ENCODE measurements around the gene BMP4.

BMP4 gene

DNA sequence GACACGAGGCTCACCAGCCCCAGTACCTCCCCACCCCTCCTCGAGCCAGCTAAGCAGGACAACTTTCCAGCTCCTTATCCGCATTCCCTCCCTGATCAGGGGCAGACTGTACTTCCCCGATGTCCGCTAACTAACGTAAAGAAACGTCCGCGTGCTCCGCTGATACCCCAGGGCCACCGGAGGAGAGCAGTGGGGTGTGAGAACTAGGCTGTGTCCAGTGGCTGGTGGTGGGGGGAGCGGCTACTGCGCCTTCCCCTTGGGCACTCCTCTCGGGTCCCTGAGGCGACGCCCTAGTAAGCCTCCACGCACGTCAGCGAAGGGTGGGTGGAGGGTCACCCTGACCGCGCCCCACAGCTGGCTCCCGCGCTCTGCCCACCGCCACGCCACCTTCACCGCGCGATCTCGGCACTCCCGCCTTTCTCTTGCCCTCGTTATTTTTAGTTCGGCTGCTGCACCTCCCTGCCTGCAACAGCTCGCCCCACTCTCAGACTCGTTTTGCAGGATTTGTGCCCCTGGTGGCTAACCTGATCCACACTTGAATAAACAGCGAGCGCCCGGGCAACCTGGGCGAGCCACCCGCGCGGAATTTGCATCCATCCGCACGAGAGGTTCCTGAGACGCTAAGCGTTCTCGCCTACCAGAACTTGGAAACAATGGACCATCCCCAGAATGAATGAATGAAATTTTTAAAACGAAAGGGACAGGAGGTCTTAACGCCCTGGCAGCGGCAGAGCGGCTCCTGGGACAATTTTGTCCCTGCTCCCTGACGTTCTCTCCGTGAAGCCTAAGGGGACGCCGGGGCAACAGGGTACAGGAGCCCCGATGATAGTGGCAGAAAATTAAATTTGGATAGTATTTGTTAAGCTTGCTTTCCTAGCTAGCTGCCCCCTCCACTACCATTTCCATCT is 6.9 kb upstream of the BMP4 start:
- DNase-seq: peak; percentile 47 to 74

DNA sequence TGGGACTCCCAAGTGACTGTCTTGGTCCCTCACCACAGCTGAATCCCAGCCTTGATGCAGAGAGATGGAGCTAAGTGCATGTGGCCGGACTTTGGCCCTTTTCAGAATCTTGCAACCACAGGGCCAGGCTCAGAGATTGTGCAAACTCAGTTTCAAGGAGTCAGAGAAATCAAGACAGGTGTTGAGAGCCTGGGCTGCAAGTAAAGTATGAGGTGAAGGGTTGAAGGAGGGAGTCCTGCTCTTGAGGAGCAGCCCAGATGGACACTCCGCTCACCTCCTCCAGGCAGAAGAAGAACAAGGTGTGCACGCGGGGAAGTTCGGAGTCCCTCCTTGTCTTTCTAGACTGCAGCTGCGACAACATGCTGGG is 6.3 kb upstream of the BMP4 start:
- peak in 1 of 2 experiments; percentile 13 for DNase-seq

DNA sequence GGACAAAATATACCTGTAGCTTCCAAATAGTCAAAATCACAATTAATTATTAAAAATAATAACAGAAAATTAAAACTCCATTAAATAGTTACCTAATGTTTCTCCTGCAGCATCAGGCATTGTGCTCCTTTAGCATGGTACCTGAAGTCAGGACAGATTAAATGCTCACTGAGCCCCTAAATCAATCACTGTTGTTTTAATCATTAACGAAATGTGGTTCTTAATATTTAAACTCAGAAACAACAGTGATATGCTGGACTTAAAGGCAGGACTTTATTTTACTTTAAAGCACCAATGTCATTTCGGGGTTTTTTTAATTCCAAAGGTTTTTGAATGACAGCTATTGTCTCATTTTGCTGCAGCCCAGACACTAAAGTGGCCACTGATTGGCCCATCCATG is 2.0 kb upstream of the BMP4 start:
- DNase-seq: no peak

DNA sequence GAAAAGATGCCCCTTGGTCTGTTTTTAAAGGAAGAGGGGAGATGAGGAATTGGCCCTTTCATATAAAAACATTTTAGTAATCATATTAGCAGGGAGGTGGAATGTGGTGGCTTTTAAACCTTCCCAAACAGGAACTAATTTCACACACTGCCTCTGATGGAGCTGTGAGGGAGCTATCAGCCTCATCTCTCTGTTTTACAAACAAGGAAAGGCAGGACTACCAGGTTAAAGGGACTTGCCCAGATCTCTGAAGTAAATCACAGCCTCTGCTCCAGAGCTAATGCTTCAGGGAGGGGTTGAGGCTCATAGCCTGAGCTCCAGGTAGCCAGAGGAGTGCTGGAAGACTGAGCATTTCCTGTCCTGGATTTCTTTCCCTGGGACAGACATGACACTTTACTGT is 1.1 kb upstream of the BMP4 start:
- DNase-seq: no peak

DNA sequence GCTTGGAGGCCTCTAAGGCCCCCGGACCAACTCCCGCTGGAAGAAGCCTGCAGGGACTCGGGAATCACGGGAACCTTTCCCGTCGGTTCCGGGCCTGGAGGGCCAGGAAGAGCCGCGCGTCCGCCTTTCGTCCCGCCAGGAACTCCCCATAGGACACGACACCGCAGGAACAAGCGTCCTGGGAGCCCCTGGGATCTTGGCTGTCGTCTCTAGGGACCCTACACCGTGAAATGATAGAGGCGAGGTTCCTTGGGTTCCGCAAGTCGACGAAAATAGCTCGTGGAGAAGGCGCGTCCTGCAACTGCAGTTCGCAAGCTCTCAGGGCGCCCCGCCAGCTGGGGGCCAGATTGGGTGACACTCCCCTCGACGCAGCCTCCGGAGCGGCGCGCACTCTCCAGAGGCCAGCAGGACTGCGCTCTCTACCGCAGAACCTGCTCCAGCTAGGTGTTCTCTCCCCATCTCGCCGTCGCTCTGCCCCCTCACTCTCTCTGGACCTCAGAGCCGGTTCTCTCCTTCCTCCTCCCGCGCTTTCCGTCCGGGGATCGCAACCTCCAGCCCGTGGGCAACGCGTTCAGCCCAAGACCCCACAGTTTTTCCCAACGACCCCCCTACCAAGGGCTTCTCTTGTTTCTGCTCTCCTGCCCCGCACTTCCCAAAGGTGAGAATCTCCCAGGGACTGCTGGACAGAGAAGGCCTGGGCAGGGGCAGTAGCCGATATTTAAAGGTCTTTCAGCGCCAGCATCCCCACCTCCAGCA is 776 bp downstream of the BMP4 start:
- DNase-seq: peak in 1 of 2 experiments; percentile 76

DNA sequence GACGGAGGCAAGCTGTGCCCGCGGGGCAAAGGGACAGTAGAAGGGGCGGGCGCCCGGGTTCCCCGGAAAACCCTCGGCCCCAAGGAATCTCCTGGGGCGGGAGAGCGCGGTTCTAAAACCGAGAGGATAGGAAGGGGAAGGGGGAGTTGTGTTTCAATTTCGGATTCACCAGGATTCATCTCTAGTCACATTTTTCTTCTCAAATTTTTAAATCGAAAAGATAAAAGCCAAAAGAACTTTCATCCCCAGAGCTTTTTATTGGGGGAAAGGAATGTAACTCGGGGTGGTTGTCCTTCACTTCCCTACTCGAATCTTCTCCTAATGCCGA is 1.4 kb downstream of the BMP4 start:
- DNase-seq: no peak

DNA sequence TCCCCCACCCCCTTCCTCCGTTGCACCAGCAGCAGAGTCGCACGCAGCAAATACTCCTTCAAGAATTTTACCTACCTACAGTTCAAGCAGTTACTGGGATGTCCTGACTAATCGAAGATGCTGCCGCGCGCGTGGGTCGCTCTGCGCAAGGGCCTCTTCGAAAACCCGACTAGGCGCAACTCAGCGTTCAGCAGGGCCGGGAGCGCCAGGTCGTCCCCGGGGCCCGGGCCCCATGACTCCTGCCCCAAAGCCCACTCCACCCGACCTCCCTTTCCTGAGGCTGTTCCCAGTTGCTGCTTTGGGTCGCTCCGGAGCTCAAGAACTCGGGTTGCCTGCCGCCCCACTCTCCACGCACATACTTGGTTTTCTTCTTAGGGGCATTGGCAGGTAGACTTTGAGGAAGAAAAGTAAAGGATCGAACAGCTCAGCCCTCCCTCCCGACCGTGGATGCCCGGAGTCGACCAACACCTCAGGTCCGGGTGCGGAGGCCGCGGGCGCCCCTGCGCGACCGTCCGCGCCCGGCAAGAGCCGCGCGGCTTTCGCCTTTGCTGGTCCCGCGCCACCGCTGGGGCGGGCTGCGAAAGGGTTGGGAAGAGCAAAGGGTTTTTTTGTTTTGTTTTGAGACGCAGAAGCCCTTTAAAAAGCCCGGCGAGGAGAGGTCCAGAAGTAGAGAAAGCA is 1.9 kb downstream of the BMP4 start:
- DNase-seq: peak; percentile 26 to 42

DNA sequence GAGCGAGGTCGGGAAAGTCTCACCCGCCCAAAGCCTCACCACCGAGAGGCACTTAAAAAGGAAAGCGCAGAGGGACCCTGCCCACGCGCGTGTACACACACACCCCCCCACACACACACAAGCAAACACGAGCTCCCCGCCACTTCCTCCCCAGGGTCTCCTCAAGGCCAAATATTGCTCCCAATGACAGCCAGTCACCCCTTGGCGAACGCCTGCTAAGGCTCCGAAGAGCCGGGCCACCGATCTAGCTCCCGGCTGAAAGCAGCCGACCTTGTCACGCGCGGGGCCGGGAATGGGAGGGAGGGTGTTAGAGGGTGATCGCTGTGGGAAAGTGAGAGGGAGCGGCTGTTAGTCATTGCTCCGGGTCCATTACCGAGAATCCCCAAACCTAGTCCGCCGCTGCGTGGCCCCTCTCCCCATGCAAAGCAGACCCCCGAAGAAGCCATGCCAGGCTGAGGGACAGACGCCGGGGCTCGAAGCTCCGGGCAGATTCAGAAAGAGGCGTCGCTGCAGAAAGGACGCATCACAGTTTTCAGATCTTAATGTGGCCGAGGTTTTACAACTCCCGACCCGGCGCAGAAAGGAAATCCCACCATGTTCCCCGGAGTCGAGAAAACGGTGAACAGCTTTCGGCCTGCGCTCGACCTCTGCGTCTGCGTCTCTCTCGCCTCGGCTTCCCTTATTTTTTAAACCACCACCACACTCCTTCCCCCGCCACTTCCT is 2.6 kb downstream of the BMP4 start:
- DNase-seq: peak; percentile 63 to 65

DNA sequence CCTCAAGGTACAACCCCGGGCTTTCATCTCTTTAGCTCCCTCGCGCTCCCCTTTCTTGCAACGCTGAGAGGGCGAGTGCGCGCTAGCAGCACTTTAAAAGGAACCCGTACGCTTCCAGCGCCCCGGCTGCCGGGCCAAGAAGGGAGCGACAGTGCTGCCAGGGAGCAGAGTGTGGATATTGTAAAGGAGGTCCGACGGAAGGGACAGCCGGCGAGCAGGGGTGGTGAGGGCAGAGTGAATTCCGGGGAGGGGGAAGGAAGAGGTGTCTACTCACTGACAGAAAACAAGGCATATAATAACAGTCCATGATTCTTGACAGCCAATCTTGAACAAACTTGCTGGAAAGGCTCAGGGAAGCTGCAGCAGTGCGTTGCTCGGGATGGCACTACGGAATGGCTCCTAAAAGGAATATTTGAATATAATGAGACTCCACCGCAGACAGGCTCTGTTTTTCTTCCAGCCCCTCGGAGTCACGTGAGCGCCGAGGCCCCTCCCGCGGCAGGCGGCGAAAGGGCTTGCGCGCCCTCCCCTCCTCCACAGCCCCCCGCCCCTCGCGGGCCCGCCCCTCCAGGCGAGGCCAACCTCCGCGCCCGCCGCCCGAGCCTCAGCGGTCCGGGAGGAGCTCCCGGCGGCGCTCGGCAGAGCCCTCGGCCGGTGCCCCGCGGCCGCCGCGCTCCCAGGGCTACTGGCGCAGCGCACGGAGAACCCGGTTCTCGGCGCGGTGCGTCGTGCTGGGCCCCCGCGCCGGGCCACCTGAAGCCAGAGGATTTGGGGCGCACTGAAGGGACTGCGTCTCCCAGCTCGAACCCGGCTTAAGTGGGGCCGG is 3.4 kb downstream of the BMP4 start:
- DNase-seq: peak; percentile 81 to 89

DNA sequence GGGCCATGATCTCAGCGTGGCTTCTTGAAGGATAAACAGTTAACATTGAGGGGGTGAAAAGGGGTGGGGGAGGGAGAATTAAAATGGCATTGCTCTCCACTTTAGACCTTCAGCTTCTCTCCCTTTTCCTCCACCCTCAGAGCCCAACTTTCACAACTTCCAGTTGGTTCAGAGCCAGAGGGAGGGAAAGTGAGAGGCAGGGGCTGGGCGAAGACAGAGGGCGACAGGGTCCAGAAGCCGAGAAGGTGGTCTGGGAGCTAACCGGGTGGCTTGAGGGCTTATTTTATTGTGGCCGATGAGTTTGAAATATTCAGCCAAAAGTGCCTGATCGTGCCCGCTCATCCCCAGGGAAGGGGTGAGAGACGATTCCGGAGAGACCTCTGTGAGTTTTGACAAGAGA is 4.1 kb downstream of the BMP4 start:
- DNase-seq: no peak

DNA sequence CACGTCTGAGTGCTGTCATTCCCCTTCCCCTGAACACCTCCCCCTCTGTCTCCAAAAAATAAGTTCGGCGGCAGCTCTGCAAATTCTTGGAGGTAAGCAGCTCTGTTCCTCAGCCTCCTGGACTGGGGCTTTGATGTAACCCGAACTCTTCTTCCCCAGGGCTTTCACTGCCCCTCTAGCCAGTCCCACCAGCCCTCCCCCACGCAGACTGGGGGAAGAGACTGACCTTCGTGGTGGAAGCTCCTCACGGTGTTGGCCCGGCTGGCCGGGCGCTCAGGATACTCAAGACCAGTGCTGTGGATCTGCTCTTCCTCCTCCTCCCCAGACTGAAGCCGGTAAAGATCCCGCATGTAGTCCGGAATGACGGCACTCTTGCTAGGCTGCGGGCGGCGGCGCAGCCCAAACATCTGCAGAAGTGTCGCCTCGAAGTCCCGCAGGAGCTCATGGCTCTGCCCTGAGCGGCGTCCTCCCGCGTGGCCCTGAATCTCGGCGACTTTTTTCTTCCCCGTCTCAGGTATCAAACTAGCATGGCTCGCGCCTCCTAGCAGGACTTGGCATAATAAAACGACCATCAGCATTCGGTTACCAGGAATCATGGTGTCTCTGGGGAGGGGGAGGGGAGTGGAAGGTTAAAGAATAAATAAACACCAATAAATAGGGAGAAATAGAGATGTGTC is 4.9 kb downstream of the BMP4 start:
- peak in 1 of 2 experiments; percentile 51 for DNase-seq

DNA sequence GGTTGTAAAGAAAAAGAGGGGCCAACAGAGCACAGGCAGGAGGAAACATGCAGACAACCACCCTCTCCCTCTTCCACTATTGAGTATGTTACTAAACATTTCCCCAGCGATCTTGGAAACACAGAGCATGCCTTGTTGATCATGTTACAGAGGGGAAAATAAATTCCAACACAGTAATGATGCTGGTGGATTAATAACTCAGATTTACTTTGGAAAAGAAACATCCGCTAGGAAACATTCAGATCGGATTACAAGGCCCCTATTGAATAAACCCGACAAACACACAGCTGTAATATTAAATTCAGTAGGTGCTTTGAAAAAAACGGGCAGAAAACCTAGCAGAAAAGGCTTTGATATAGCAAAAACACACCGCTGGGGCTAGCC is 5.4 kb downstream of the BMP4 start:
- DNase-seq: no peak

DNA sequence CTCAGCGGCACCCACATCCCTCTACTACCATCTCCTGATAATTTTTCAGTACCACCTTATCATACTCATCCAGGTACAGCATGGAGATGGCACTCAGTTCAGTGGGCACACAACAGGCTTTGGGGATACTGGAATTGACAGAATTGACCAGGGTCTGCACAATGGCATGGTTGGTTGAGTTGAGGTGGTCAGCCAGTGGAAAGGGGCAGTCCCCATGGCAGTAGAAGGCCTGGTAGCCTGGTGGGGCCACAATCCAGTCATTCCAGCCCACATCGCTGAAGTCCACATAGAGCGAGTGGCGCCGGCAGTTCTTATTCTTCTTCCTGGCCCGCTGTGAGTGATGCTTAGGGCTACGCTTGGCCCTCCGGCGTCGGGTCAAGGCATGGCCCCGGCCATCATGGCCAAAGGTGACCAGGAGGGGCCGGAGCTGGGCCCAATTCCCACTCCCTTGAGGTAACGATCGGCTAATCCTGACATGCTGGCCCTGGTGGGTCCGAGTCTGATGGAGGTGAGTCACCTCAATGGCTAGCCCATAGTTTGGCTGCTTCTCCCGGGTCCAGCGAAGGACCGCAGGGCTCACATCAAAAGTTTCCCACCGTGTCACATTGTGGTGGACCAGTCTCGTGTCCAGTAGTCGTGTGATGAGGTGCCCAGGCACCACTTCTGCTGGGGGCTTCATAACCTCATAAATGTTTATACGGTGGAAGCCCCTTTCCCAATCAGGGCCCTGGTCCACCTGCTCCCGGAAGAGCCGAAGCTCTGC is 6.4 kb downstream of the BMP4 start:
- no peak for DNase-seq

DNA sequence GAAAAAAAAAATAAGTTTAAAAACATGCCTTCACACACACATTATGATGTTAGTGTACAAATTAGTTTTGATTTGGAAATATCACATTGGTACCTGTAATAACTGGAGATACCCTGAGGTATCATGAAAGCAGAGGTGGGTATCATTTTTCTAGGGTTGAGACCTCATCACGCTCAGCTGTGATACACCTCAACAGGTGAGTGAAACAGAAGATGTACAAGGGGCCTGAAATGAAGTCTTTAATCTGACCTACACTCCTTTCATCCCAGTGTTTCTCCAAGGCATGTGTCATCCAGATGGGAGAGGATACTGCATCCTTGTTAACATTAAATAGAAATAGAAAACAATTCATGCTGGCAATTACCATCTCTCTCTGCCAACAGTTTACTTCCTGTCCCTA is 7.4 kb downstream of the BMP4 start:
- no peak for DNase-seq

DNA sequence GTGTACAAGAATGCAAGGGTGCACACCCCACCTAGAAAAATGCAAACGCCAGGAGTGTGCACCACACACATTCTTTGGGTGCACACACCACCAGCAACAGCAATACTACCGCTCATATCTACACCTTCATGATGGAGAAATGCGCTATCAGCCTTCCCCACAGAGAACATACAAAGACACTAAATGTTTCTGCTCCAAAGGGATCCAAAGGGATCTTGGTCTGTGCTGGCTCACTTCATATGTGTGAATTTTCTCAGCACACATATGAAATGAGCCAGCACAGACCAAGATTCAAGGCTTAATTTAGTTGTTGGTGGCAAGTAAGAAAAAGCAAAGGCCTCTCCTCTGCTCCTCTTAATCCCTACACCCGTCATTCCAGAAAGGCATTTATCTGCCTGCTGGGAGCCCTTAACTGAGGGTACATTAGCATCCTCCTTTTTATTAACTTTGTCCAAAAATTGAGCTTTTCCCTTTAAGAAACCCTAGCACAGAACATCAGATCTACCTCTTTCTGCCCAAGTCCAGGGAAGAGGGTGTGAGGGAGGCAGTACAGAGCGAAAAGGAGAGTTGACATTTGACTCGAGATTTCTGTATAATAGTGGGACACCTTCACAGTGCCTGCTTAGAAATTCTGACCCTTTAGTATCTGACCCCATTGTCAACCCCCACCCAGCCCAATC is 8.3 kb downstream of the BMP4 start:
- peak in 1 of 2 experiments; percentile 17 for DNase-seq

DNA sequence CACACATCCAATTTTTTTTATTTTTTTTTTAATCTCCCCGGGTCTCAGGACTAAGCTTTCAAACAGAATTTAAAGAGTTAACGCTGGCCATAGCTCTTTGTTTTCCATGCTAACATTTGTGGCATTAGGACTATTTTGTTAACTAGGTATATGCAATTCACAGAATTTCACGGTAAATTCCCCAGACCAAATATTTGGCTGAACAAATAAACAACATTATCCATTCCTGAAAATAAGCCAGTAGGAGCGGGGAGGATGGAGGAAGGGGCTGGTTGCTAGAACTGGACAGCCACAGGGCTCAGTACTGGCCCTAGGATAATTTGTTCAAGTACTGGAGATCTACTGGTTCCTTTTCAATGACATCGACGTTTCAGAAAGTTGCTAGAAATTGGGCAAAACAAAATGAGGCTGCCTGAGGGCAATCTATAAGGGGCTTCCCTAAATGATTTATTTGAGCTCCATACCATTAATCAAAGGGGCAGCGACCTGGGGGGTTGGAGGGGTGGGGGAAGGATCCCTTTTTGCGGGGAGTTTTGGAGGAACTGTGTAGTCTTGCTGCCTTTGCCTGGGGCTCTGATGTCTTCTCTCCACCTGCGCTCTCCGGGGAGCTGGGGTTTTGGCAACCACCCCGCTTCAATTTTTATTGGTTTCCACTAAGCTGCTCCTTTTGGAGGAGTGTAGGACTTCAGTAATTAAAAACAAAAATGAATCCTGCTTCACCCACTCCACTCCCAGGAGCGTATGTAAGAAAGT is 9.0 kb downstream of the BMP4 start:
- DNase-seq: no peak

DNA sequence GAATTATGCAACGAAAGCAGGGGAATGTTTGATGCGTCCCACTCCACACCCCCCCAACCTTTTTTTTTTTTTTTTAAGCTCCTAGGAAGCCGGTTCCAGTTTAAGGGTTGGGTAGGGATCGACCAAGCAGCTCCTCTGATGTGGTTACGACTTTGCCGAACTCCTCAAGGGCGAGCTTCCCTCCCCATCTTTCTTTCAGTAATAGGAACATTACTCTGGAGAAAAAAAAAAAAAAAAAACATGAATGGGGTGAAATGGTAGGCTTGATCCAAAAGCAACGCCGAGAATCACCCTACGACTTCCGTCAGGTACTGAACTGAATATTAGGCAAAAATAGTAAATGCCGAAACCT is 9.6 kb downstream of the BMP4 start:
- DNase-seq: no peak

DNA sequence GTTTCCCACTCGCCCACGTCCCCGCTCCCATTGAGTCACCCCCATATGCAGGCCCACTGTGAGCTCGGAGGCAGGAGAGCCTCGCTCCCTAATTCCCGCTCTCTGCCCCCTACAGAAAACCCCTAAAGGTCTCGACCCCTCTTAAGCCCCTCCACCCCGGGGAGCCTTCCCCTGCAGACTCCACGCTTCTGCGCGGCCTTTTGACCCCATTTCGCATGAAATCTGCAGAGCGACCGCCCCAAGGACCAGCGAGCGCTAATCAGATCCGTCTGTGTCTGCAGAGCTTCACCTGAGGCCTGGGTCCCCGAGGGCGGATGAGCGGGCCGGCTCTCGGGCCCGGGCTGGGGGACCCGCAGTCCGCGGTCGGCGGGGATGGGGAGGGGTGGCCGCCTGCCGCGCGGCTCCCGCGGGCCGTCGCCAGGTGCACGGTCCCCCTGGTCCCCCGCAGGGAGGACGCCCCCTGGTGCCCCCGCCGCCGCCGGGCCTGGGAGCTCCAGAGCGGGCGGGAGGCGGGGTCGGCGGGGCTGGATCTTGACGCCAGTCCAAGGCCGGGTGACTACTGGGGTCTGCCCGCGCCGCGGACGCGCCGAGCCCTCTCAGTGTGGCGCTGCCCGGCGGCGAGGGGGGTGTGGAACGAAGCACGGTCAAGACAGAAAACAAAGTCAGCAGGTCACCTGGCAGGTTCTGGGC is 10.1 kb downstream of the BMP4 start:
- DNase-seq: peak; percentile 18 to 61

DNA sequence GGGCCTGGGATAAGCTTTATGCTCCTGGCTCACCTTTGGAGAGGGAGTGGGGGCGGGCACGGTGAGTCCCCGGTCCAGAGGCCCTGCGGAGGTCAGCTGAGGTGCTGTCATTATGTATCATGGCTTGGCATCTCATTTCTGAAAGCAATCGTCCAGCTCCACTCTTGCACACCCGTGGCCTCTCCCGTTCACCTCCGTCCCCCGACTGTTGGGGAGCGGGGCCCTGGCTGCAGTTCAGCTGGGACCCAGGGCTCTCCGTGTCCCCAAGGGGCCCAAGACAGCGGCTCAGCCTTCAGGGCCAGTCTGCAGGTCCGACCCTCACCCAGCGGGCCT is 10.6 kb downstream of the BMP4 start:
- DNase-seq: no peak
